Activated CD8-positive, alpha-beta memory T cell treated with anti-CD3 and anti-CD28 coated beads, Interleukin-2, amount 50 U/mL, for 4 hours (primary cell): ENCODE results near the gene LRMDA.
"Not testable (repeated sequence)": the region's sequence is repeated elsewhere in the genome, so short reads cannot be mapped to it uniquely, and the experiment has no call there.

Source experiments
- DNase-seq: peaks from one replicate; pipeline ENCODE4 v3.0.0-alpha.2; 2020

The LRMDA gene

DNA sequence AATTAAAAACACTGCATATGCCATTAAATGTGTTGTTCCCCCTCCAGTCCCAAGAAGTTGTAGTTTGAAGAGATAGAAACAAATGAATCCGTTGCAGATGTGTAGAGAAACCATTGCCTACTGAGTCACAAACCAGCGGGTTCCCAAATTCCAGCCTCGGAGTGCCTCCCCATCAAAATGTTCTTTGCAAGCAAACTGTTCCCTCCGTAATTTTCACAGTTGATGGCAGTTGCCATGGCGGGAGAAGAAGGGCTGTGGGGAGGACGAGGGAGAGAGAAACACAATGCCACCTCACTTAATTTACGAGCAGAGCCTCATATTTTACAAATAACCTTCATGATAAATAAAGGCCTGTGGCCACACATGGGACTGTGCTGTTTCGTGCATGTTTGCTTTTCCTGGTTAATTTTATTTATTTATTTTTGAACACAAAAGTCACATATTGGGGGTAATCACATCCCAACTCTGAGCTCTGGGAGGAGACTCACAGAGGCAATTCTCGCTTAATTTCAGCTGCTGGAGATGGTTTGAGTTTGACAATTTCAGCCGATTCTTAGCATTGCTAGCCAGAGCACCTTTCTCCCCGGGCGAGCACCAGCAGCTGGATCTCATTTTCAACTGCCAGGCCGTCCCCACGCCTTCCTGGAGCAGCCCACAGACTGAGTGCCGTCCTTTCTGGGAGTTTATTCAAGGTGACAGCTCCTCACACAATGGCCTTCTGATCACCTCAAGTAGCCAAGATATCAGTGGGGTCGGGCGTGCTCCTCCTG, 1122.0 kb downstream of the LRMDA start:
- DNase-seq = no peak

DNA sequence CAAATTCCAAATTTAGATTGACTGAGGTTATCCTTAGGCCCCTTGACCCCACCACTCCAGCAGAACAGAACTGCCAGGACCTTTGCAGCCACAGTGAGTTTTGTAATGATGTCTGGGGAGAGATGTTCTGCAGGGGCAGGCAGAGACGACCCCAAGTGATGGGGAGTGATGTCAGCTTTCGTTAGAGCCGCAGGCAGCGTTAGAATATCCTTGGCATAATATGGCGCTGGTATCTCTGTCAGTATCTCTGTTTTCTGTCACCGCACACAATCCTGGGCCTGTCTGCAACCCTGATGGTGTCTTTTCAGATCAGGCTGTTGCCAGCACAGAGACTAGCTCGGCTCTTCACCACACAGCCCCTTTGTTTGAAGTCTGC, 1122.6 kb downstream of the LRMDA start:
- no peak for DNase-seq

DNA sequence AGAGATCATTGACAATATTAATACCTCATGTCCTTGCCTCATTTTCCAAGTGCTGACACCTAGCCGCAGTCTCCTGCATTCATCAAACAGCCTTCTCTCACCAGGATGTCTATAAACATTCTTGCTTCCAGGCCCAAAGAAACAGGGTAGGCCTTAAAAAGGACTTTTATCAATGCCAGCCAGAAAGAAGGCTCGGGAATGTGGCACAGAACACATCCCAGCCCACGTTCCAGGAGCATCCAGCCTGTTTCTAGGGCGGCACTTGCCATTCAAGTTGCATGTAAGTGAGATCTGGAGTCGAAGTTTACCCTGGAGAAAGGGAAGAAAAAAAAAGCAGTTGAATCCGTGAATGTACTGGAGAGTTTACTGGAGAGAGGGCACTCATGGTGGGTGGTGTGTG, 1123.1 kb downstream of the LRMDA start:
- DNase-seq = no peak

DNA sequence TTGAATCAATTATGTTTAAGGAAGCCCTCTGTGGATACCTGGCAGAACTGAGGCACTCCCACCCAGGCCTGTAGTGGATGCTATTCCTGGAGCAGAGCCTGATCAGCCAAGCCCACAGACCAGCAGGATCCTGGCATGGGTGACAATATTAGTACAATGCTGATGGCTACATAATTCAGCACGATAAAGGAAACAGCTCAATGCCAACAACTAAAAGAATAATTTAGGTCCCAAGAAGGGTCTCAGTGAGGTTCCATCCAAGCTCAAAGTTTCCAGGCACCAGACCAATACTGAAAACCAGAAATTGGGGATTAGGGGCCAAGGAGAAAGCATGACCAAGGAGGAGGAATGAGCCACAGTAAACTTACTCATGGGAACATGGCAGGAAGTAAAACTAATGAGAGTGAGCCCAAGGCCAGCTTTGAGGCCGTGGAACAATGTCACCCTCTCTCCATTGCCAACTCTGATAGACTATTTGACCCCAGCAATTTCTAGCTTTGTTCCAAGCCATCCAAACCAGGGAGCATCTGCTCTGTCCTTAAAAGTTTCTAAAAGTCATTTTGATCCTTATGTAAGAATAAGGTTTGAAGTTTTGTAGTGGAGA, 1123.7 kb downstream of the LRMDA start:
- no peak for DNase-seq

DNA sequence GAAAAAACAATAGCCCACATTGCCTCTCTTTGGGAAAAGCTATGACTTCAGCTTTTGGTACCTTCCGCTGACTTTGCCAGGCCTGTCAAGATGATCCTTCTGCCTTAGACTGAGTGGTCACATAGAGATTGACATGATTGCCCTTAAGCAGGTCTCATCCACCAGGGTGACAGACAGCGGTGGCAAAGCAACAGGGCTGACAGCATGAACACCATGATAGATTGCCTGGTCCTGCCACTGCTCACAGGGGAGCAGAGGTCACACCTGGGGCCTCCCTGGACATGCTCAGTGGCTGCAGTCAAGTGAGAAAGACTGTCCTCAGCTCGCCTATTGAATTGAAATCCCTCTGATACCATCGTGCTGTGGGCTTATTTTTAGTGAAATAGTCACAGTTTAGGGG, 1125.9 kb downstream of the LRMDA start:
- DNase-seq = no peak

DNA sequence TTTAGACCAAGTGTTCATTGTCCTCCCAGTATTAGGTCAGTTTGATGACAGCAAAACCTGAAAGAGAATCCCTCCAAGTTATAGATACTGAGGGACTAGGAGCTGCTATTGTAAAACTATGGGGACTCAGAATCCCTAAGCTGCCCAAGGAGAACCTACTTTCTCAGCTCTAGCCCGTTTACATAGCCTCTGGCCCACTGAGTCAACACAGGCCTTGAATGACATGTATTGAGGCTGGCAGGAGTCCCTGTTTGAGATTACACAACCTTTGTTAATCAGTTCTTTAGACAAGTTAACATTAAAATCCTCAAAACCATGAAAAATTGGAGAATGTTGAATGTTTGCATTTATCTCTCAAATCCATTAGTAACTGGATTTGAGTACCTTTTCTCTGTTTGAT, 1127.2 kb downstream of the LRMDA start:
- DNase-seq = no peak

DNA sequence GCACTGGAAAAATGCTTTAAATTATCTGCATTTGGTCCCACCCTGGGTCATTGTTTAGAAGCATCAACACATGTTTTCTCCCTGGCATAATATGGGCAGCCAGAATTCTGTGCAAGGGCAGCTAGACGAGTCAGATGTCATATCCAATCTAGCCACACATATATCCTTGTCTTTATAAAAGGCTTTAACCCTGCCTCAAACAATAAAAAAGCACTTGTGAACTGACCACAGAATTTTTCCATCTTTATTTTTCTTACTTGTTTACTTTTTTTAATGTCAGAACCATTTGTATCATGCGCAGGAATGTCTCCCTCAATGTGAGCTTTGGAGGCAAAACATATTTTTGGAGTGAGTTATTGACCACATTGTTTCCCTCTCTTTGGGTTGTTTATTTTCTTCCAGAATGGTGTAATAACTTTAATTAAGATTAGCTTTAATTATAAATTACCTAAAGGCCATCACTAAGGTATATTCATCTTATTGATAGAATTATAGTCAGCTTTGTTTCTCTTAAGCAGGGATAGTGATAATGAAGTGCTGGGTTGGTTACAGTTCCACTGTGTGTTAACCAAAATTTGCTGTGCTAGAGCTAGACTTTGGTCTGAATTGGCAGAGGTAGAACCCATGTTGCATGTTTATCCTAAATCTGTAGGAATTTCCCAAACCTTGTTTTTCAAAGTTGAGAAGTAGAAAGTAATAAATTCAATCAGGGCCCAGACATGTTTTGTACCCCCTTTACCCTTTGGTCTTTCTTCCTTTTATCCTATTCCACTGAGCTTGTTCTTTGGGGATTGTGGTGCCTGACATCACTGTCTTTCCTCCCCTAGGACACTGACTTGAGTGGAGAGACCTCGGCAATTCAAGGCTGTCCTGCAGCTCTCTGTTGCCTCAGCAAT, 1127.8 kb downstream of the LRMDA start:
- no peak for DNase-seq

DNA sequence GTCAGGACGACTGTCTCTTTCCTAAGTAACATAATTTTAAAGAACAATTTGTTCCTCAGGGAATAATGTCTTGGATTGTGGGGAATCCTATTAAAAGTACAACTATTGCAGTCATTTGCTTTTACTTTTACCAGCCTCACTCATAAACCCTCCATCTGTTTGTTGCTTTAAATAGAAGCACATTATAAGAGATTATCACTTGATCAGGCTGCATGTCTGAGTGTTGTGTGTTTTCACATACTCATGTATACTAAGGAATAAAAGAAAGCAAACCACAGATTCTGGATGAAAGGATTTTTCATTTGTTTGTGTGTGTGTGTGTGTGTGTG, 1128.4 kb downstream of the LRMDA start:
- no peak for DNase-seq

DNA sequence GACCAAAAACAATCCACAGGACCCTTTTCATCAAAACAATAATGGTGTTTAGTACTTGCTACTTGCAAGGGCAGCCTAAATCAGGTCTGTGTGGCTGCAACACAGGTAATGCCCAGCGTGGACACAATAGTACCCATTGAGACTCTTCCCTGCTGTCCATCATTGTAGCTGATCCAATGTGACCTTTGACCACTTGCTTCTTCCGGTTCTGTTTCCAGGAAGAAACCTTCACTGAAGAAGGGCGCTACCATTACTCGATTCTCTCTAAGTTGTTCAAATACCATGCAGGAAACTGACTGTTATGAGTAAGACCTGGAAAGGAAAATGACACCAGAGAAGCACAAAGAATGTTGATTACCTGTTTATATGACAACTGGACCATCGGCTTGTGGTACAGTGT, 1128.9 kb downstream of the LRMDA start:
- DNase-seq = no peak

DNA sequence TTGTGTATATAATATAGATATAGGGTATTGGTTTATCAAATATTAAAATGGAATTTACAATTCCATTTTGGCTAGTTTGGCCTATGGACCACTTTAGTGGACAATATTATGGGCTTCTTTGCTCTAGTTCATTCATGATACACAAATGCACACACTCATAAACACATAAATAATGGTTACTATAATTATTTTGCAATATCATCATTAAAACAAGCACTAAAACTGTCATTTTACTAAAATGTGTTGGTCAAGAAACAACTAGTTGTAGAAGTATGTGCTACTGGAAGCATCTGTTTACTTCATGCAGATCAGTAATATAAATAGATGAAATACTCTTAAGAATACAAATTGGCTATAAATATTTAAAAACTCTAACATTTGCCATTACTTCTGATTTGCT, 1131.9 kb downstream of the LRMDA start:
- DNase-seq = no peak

DNA sequence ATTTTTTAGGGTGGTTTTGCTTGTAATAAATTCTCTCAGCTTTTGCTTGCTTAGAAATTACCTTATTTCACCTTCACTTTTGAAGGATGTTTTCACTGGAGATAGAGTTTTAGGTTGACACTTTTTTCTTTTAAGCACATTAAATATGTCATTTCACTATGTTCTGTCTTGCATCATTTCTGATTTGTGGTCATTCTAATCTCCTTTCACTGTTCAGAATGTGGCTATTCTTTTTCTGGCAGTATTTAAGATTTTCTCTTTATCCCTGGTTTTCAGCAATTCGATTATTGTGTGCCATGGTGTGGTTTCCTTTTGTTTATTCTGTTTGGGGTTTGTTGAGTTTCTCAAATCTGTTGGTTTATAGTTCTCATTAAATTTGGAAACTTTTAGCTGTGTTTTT, 1140.6 kb downstream of the LRMDA start:
- no peak for DNase-seq

DNA sequence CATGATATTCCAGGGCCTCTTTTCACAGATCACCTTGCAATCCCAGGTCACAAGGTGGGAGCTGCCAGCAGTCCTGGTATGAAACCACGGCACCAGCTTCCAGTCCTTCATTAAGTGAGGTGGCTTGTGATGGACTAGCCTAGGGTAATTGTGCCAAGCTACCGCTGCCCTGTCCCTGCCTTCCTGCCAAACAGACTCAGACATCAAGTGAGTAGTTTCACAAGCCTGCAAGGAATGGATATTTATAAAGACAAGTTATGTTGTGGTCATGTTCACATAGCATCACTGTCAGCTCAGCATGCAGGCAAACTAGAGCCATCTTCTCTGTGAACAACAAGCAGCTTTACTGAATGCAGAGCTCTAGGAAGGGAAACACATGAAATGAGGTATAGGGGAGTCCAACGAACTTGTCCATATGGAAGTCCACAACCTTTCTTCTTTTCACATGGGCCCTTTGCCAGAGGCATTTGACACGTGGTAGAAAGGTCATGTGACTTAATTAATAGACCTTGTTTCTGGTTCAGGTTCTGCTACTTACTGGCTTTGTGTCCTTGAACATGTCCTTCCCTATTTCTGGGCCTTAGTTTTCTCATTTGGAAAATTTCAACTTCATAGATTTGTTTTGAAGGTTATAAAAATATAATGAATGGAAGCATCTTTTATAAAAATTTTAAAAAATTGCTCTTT, 1145.0 kb downstream of the LRMDA start:
- no peak for DNase-seq

DNA sequence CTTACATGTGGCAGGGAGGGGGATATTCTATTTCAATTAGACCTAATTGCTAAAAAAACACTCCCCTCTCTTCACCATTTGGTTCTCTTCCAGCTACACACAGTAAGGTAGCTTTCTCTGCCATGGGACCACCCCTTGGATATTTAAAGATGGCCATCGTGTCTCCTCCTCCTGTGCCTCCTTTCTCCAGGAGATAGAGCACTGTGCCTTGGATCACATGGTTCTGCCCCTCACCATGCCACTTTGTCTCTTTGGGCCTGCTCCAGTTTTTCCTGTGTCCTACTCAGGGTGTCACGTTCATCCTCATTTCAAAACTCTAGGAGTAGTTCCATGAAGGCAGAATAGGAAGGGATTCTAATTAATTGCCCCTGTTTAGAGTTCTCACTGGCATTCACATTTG, 1146.0 kb downstream of the LRMDA start:
- no peak for DNase-seq

DNA sequence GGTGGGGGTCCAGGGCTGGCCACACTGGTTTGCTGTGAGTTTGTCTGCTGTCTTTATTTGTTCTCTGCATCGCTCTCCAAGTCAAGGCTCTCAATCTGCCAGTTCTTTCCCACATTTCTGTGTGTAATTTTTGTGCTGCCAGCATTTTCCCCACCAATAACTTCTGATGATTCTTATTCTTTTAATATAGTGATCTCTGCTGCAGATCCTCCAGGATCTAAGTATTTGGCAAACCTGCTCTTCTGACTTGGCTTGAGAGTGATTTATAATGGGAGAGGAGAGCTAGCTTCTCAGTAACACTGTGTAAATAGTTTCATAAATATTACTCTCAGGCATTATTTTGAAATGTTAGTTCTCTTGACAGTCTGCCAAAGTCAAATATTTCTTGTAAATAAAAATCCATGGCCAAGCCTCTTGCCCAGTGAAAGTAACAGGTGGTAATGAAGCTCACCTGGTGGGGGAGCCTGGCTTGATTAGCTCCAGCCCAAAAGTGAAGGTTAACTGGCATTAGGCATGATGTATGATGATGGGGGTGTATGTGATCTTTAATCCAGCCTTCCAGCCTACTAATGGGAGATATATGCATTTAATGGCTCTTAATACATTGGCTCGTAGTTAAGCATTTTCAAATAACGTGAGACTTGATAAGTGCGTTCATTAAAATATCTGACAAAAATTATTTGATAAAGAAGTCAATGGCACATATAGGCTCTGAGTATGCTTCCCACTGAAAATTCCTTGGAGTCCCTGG, 1150.3 kb downstream of the LRMDA start:
- DNase-seq = no peak

DNA sequence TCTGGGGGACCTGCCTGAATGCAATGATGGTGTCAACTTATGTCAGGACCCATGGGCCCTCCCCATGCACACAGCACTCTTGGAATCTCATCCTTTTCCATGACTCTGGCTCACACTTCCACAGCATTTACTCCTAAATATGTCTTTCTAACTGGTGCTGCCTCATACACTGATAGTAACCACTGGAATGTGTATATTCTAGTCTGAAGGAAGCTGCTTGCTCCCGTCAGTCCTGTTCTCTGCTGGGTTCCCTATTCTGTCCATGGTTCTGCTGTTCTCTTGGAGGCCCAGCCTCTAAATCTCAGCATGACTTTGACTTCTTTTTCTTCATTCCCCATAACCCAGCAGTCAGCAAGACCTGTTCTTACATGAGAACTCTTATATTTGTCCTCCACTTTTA, 1151.1 kb downstream of the LRMDA start:
- DNase-seq = no peak

DNA sequence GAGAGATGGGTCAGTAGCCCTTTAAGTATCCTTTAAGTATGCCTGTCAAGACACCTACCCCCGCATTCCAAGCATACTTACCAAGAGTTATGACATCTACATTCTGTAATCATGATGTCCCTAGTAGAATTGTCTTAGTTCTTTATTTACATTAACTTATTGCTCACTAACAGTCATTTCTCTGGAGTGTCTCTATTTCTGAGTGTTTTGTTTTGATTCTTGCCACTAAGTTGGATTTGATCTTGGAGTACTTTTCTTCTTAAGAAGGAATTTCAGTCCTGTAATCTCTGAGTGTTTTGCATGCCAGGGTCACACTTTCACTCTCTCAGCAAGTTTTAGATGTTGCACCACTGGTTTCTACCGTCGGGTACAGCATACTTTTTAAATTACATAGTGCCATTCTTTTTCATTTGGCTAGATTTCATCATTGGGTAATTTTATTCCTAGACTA, 1152.3 kb downstream of the LRMDA start:
- no peak for DNase-seq

DNA sequence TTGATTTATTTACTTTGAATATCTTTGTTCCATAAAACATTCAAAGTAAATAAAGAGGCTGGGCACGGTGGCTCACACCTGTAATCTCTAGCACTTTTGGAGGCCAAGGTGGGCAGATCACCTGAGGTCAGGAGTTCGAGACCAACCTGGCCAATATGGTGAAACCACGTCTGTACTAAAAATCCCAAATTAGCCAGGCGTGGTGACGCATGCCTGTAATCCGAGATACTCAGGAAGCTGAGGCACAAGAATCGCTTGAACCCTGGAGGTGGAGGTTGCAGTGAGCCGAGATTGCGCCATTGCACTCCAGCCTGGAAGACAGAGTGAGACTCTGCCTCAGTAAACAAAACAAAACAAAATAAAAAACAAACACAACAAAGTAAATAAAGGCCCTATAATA, 1153.0 kb downstream of the LRMDA start:
- DNase-seq = not testable (repeated sequence)
